GM12873 (cell line): ENCODE measurements around the gene RASSF4.

Source experiments
- TF ChIP-seq, protein P1 (sequence below): IDR thresholded peaks from 2 replicates; pipeline ENCODE4 v1.5.1; 2012; ENCODE audit warnings: low read depth, mild to moderate bottlenecking, moderate library complexity, low read length, control low read depth; ENCODE audit not compliant: insufficient read depth; ENCODE audit errors: missing control alignments

Gene RASSF4

DNA sequence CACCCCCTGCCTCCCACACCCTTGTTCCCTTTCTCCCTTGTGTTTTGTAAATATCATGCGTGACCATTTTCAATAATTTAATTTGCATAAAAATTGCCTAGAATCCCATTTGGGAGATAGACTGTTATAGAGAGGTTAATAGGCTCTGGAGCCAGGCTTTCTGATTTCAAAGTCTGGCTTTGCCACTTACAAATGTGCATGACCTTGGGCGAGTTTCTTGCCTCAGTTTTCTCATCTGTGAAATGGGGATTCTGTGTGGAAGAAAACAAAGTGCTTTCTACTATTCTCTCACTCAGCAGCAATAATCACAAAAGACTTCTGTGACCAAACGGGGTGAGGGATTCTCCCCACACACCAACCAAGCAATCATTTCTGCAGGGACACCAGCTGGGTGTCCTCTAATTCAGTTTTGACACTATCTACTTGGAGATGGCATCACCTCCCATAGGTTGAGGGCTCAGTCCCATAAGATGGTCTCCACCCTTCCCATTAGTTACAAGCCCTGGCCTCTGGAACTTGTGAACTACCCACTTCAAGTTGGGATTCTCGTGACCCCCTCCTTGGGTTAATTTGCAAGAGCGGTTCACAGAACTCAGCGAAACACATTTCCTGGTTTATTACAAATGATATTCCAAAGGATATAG lies 37.6 kb downstream of the RASSF4 start:
- TF ChIP-seq, protein P1, sequence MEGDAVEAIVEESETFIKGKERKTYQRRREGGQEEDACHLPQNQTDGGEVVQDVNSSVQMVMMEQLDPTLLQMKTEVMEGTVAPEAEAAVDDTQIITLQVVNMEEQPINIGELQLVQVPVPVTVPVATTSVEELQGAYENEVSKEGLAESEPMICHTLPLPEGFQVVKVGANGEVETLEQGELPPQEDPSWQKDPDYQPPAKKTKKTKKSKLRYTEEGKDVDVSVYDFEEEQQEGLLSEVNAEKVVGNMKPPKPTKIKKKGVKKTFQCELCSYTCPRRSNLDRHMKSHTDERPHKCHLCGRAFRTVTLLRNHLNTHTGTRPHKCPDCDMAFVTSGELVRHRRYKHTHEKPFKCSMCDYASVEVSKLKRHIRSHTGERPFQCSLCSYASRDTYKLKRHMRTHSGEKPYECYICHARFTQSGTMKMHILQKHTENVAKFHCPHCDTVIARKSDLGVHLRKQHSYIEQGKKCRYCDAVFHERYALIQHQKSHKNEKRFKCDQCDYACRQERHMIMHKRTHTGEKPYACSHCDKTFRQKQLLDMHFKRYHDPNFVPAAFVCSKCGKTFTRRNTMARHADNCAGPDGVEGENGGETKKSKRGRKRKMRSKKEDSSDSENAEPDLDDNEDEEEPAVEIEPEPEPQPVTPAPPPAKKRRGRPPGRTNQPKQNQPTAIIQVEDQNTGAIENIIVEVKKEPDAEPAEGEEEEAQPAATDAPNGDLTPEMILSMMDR = no peak

DNA sequence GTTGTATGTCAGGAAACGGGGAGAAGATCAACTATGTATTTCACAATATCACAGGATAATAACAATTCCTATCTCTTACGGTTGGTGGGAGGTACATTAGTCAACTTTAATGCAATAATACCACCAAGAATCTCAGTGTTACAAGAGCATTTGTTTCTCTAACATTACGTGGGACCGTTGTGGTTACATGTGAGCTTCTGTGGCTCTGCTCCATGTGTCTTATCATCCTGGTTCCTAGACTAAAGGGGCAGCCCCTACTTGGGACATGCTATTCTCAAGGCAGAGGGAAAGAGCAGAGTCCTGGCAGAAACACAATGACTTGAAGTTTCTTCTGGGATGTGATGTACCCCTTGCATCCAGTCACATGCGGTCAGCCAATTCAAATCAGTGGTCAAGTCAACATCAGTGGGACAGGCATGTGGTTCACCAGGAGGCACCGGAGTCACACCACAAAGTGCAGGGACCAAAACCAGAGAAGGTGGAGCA lies 38.6 kb downstream of the RASSF4 start:
- TF ChIP-seq, protein P1 = no peak

DNA sequence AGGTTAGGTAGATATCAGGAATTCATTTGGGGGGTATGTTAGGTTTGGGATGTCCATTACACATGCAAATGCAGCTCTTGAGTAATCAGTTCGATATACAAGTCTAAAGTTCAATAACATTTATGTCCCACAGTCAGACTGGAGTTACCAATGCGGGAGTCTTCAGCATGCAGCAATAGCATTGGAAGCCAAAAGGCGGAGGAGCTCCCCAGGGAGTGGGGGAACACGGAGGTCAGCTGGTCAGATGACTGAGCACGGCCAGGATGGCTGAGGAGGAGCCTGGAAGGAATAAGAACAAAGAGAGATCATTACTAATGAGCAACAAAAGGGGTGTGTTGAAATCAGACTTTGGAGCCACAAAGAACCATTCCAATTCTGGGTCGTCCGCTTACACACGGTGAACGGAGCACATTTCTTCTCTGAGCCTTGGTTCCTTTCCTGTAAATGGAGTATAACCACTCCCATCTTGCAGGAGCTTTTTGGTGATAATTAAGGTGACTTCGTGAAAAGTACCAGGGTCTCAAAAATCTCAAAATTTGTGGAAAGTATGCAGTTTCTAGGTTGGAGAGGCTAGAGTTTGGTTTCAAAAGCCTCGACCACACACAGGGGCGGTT lies 40.6 kb downstream of the RASSF4 start:
- TF ChIP-seq, protein P1 = no peak

DNA sequence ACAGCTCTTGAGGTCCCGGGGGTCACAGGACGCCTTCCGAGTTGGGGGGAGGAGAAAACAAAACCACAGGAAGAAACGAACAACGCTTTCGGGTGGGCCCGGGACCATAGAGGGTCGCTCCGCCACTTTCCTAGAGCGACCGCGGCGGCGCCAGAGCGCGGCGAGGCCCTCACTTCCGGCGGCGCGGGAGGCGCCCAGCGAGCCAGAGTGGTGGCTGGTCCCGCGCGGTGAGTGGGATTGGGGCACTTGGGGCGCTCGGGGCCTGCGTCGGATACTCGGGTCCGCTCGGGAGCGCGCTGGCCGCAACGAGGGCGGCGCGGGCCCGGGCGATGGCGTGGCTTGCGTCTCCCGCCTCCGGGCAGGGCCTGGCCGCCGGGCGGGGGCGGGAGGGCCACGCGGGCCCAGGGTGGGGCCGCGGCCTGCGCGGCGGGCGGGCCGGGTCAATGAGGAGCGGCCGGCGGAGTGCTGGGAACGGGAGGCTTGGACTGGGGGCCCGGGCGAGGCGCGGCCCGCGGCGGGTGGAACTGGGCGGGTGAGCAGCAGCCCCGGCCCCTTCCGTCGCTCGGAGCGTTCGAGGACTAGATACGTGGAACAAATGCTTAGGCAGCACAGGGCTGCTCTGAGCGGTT lies 41.3 kb downstream of the RASSF4 start, which contains the start of gene ZNF22:
Gene ZNF22 (plus strand): TSS at position 172 of the 629 bp plus-strand sequence. CDS start 2,446 bp downstream, outside the sequence.
- TF ChIP-seq, protein P1 = peak; percentile 12

DNA sequence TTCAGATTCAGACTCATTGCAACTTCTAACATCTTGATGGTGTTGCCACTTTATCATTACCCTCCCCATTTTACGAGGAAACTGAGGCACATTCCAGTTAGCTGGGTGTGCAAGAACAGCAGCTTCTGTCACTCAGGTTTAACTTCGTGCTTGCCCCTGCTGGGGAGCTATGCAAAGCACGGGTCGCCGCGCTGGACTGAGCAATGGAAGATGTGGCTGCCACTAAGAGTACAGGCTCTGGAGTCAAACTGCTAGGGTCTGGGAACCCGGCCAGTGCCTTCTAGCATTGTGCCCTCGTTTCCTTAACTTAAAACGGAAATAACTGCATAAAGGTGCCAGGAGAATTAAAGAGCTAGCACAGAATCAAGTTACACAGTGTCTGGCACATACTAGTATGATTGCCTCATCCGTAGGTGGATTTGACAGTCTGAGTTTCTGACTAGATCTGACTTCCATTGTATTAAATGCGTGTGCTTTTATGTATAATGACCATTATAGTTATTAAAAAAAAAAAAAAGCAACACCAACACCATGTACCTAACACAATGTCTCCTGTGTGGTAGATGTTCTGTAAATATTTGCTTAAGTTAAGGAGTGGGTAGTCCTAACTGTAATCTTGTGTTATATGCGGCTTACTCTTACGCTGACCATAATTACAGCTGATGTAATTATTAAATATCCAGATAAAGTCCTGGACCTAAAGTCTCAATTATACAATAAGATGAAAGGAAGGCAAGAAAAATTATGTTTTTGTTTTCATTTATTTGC lies 42.0 kb downstream of the RASSF4 start:
- TF ChIP-seq, protein P1 = peak; percentile 36

DNA sequence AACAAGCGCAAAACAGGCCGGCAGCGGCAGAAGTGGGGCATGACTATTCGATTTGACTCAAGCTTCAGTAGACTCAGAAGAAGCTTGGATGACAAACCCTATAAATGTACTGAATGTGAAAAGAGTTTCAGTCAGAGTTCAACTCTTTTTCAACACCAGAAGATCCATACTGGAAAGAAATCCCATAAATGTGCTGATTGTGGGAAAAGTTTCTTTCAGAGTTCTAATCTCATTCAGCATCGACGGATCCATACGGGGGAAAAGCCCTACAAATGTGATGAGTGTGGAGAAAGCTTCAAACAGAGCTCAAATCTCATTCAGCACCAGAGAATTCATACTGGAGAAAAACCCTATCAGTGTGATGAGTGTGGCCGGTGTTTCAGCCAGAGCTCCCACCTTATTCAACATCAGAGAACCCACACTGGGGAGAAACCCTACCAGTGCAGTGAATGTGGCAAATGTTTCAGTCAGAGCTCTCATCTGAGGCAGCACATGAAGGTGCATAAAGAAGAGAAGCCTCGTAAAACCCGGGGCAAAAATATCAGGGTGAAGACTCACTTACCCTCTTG lies 43.9 kb downstream of the RASSF4 start:
- TF ChIP-seq, protein P1 = no peak
